GM23338 (cell line): Measurements from ENCODE around the gene SEZ6L. TPM values are rescaled to one million over a fixed set of nuclear protein-coding genes. Genes with fewer than 3 reads are reported as not detected.

Experiments
- ATAC-seq: fragments of 200-7000 bp; cut with Tn5 transposase; 3 replicates; pipeline ENCODE4 v1.9.1; 2020
- DNase-seq: peaks from one replicate; pipeline ENCODE4 v3.0.0-alpha.2; 2015; ENCODE audit warnings: low spot score
- H2AFZ ChIP-seq: fragments of 200-600 bp; sonication (generic); 2 replicates; pipeline ENCODE4 v1.8.0; 2016; ENCODE audit warnings: antibody characterized with exemption, mild to moderate bottlenecking, moderate library complexity
- H3F3A ChIP-seq: fragments of 200-600 bp; sonication (generic); replicated peaks from 2 replicates; pipeline ENCODE4 v1.8.0; 2017; ENCODE audit warnings: antibody characterized with exemption, mixed run types, low read depth
- H3K27ac ChIP-seq: fragments of 200-600 bp; sonication (generic); 2 replicates; pipeline ENCODE4 v1.6.1; 2016; ENCODE audit warnings: low read depth
- H3K27me3 ChIP-seq: fragments of 200-600 bp; sonication (generic); 2 replicates; pipeline ENCODE4 v1.8.0; 2016; ENCODE audit warnings: mild to moderate bottlenecking, mixed run types, moderate library complexity; ENCODE audit not compliant: insufficient read depth
- H3K36me3 ChIP-seq: fragments of 200-600 bp; sonication (generic); 2 replicates; pipeline ENCODE4 v1.8.0; 2016; ENCODE audit warnings: mild to moderate bottlenecking; ENCODE audit not compliant: insufficient read depth
- H3K4me1 ChIP-seq: fragments of 200-600 bp; sonication (generic); 2 replicates; pipeline ENCODE4 v1.8.0; 2016; ENCODE audit warnings: mild to moderate bottlenecking, moderate library complexity; ENCODE audit not compliant: insufficient read depth
- H3K4me2 ChIP-seq: fragments of 200-600 bp; sonication (generic); 2 replicates; pipeline ENCODE4 v1.7.1; 2017; ENCODE audit warnings: mixed run types
- H3K4me3 ChIP-seq: fragments of 200-600 bp; sonication (generic); 2 replicates; pipeline ENCODE4 v1.6.1; 2016; ENCODE audit warnings: mixed run types
- H3K79me2 ChIP-seq: fragments of 200-600 bp; sonication (generic); replicated peaks from 2 replicates; pipeline ENCODE4 v1.8.0; 2017; ENCODE audit warnings: mild to moderate bottlenecking; ENCODE audit not compliant: insufficient read depth
- H3K9me2 ChIP-seq: fragments of 200-600 bp; sonication (generic); 2 replicates; pipeline ENCODE4 v1.8.0; 2017; ENCODE audit not compliant: insufficient read depth
- H4K20me1 ChIP-seq: fragments of 200-600 bp; sonication (generic); replicated peaks from 2 replicates; pipeline ENCODE4 v1.8.0; 2017; ENCODE audit warnings: mild to moderate bottlenecking; ENCODE audit not compliant: insufficient read depth
- H3K27ac Mint-ChIP-seq: 2 replicates; pipeline ENCODE4 v1.8.0; 2020; ENCODE audit warnings: inconsistent platforms, mild to moderate bottlenecking, moderate library complexity, mixed read lengths
- H3K27me3 Mint-ChIP-seq: 3 replicates; pipeline ENCODE4 v1.8.0; 2022; ENCODE audit warnings: low read depth, mild to moderate bottlenecking, moderate library complexity, mixed read lengths, inconsistent platforms; ENCODE audit not compliant: insufficient read depth, poor library complexity
- H3K36me3 Mint-ChIP-seq: 3 replicates; pipeline ENCODE4 v1.8.0; 2021; ENCODE audit warnings: low read depth, mild to moderate bottlenecking, inconsistent platforms, moderate library complexity, mixed read lengths
- H3K4me1 Mint-ChIP-seq: 3 replicates; pipeline ENCODE4 v1.8.0; 2020; ENCODE audit warnings: mild to moderate bottlenecking, inconsistent platforms, mixed read lengths
- H3K4me3 Mint-ChIP-seq: 3 replicates; pipeline ENCODE4 v1.8.0; 2021; ENCODE audit warnings: moderate library complexity, mild to moderate bottlenecking, inconsistent platforms, mixed read lengths
- H3K9me3 Mint-ChIP-seq: 3 replicates; pipeline ENCODE4 v1.8.0; 2020; ENCODE audit warnings: moderate library complexity, mild to moderate bottlenecking, inconsistent platforms, mixed read lengths
- CREB1 ChIP-seq: fragments of 250-450 bp; sonication (Bioruptor Pico); IDR thresholded peaks from 2 replicates; pipeline ENCODE4 v1.5.0; 2020; ENCODE audit warnings: low read depth, mild to moderate bottlenecking, moderate library complexity
- CTCF ChIP-seq, 2 experiments: fragments of 200-600 bp in 1 of 2; sonication (generic) in 1 of 2; conservative IDR thresholded peaks; 2 replicates each; pipeline versions ENCODE4 v1.5.1 to v1.6.1; 2016 to 2017; ENCODE audit warnings: antibody characterized with exemption in 2 of 2, low read depth in 2 of 2, mild to moderate bottlenecking in 2 of 2, moderate library complexity in 1 of 2
- ETS1 ChIP-seq: IDR thresholded peaks from 2 replicates; pipeline ENCODE4 v1.6.1; 2016; ENCODE audit warnings: antibody characterized with exemption
- EZH2 ChIP-seq: fragments of 200-600 bp; sonication (generic); IDR thresholded peaks from one replicate; pipeline ENCODE4 v1.8.0; 2017; ENCODE audit warnings: antibody characterized with exemption, mild to moderate bottlenecking, low read depth; ENCODE audit not compliant: unreplicated experiment
- EZH2phosphoT487 ChIP-seq: fragments of 200-600 bp; sonication (generic); IDR thresholded peaks from one replicate; pipeline ENCODE4 v1.8.1; 2018; ENCODE audit warnings: antibody characterized with exemption; ENCODE audit not compliant: unreplicated experiment
- NANOG ChIP-seq: IDR thresholded peaks from 2 replicates; pipeline ENCODE4 v1.6.1; 2016; ENCODE audit warnings: antibody characterized with exemption, borderline replicate concordance
- POLR2AphosphoS5 ChIP-seq: IDR thresholded peaks from 2 replicates; pipeline ENCODE4 v1.6.1; 2016; ENCODE audit warnings: antibody characterized with exemption, low read depth
- REST ChIP-seq: IDR thresholded peaks from one replicate; pipeline ENCODE4 v1.6.1; 2018; ENCODE audit warnings: antibody characterized with exemption; ENCODE audit not compliant: unreplicated experiment
- STAT1 ChIP-seq: IDR thresholded peaks from one replicate; pipeline ENCODE4 v1.6.1; 2016; ENCODE audit warnings: antibody characterized with exemption; ENCODE audit not compliant: unreplicated experiment
- ZNF114 ChIP-seq: fragments of 250-450 bp; sonication (Bioruptor Pico); IDR thresholded peaks from 2 replicates; pipeline ENCODE4 v1.5.0; 2020; ENCODE audit warnings: mild to moderate bottlenecking, moderate library complexity
- ZNF331 ChIP-seq: fragments of 250-450 bp; sonication (Bioruptor Pico); IDR thresholded peaks from 2 replicates; pipeline ENCODE4 v1.5.0; 2020; ENCODE audit warnings: low read depth, mild to moderate bottlenecking, moderate library complexity
- ZNF462 ChIP-seq: fragments of 250-450 bp; sonication (Bioruptor Pico); IDR thresholded peaks from 2 replicates; pipeline ENCODE4 v1.5.0; 2020; ENCODE audit warnings: mild to moderate bottlenecking, moderate library complexity
- polyA plus RNA-seq: library from polyadenylated mRNA; unstranded; fragments of >200 nt; fragmentation: Nextera tagmentation; extraction: Ambion mirVana; gene quantifications from 2 replicates; pipeline ENCODE4 v1.2.1, GENCODE V29; 2016
- total RNA-seq: library from RNA; depleted of rRNA; stranded (reverse); fragments of >200 nt; shearing (Covaris generic); gene quantifications from 2 replicates; pipeline ENCODE4 v1.2.3, GENCODE V29; 2014

SEZ6L gene
- total and polyA plus RNA-seq, 2 experiments from 2014 or later: 0.13 to 0.24 TPM

- H3K27ac Mint-ChIP-seq: no peak overlapping the region
- H3K36me3 ChIP-seq: no peaks in the 10 kb centered on the region
- H3K27me3 ChIP-seq: no peaks in the 10 kb centered on the region
- H3K4me1 Mint-ChIP-seq: peaks cover 8% of the 10 kb centered on the region; the same call in 2 of the 3 replicates
- no peak overlapping the region for H3K4me3 Mint-ChIP-seq
- DNase-seq (no peak), ATAC-seq (no peak)
- H3K36me3 Mint-ChIP-seq: no peaks in the 10 kb centered on the region
- H3K27me3 Mint-ChIP-seq: peaks cover 2% of the 10 kb centered on the region
- no peak overlapping the region for H3K4me3 ChIP-seq
- no peak for TF ChIP-seq POLR2AphosphoS5
- no peak for TF ChIP-seq ETS1
- TF ChIP-seq ZNF331 (CRISPR knock-in tag): no peak
- TF ChIP-seq CTCF (conservative IDR thresholded peaks at IDR 0.05; ENCODE audit: low read depth in 2 of 2): no peak
- TF ChIP-seq STAT1: no peak
- no peak for TF ChIP-seq ZNF462 (CRISPR knock-in tag)
- TF ChIP-seq NANOG: no peak
- no peak for TF ChIP-seq CREB1
- TF ChIP-seq EZH2: no peak
- TF ChIP-seq EZH2phosphoT487: no peak
- no peak for TF ChIP-seq ZNF114
- TF ChIP-seq REST: no peak
- H3K4me2 ChIP-seq: no peak overlapping the region
- H3K27ac ChIP-seq: no peak overlapping the region
- H3F3A ChIP-seq: no peaks in the 10 kb centered on the region
- H3K9me2 ChIP-seq: no peaks in the 10 kb centered on the region
- no peak overlapping the region for H2AFZ ChIP-seq
- H3K4me1 ChIP-seq: no peaks in the 10 kb centered on the region; the same call in 1 of the 2 replicates
- H4K20me1 ChIP-seq: no peaks in the 10 kb centered on the region; the same call in 1 of the 2 replicates
- no peaks in the 10 kb centered on the region for H3K79me2 ChIP-seq
- no peaks in the 10 kb centered on the region for H3K9me3 Mint-ChIP-seq
Observed at GRCh38 chr22:26362471-26362870, 193.2 kb downstream of the SEZ6L start.
